HUES64 (cell line): ENCODE measurements around the gene DLK2.

Experiments
- H3K27ac ChIP-seq: 2 replicates; pipeline ENCODE4 v1.7.0; 2013; ENCODE audit warnings: low read depth, low read length, inconsistent platforms
- H3K27me3 ChIP-seq: 2 replicates; pipeline ENCODE4 v1.6.1; 2013; ENCODE audit warnings: mild to moderate bottlenecking, low read length; ENCODE audit not compliant: insufficient read depth
- H3K36me3 ChIP-seq: 2 replicates; pipeline ENCODE4 v1.6.1; 2013; ENCODE audit warnings: mild to moderate bottlenecking, low read length; ENCODE audit not compliant: insufficient read depth
- H3K4me1 ChIP-seq: 2 replicates; pipeline ENCODE4 v1.6.1; 2013; ENCODE audit warnings: mild to moderate bottlenecking, low read length, moderate library complexity; ENCODE audit not compliant: insufficient read depth
- H3K4me3 ChIP-seq: 2 replicates; pipeline ENCODE4 v1.5.1; 2013; ENCODE audit warnings: mild to moderate bottlenecking, low read length, moderate library complexity
- H3K9ac ChIP-seq: 2 replicates; pipeline ENCODE4 v1.6.1; 2013; ENCODE audit warnings: mild to moderate bottlenecking, low read depth, low read length
- H3K9me3 ChIP-seq: 2 replicates; pipeline ENCODE4 v1.6.1; 2013; ENCODE audit warnings: low read depth, low read length; ENCODE audit not compliant: insufficient read depth
- WGBS: fragments of 150-250, 120-280 bp; methylation state at CpG from one replicate; pipeline ENCODE4 v1.1.7; 2013; ENCODE audit warnings: missing lambda C conversion rate; 5-methylcytosine and 5-hydroxymethylcytosine counted together

Gene DLK2

GRCh38 chr6:43494766-43495165 is 39.4 kb upstream of the DLK2 start:
- H3K27me3 ChIP-seq = no peaks in the 10 kb centered on the region
- H3K27ac ChIP-seq = no peak overlapping the region
- H3K36me3 ChIP-seq = peaks cover 23% of the 10 kb centered on the region
- H3K9me3 ChIP-seq = no peaks in the 10 kb centered on the region
- H3K4me3 ChIP-seq = no peak overlapping the region
- 92% methylated on average over 4 of the region's 4 CpGs for WGBS
- H3K9ac ChIP-seq = no peak overlapping the region
- H3K4me1 ChIP-seq = peaks cover 18% of the 10 kb centered on the region

- WGBS = 97% methylated on average over 6 of the region's 6 CpGs
- Histone ChIP-seq H3K36me3 (peaks cover 19% of the 10 kb centered on the region), H3K9ac (no peak overlapping the region)
These were observed 39.0 kb upstream of the DLK2 start for GRCh38 chr6:43494321-43494720.

DNA sequence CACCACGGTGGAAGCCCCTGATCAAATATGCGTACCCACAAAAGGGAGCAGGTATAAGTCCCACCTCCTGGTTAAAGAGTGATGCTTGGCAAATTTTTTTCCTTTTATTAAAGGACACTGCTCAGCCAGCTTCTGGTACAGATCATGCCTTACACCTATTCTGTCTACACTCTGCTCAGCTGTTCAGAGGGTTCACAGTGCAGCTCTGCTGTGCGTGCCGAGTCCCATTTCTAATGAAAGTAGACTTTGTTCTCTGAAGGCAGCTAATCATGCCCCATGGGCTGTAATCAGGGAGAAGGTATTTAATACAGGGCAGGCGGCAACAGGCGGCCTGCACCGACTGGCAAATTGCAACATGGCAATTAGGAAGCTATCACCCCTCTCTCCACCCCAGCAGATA is 38.5 kb upstream of the DLK2 start:
- Histone ChIP-seq H3K9ac (no peak overlapping the region), H3K27ac (no peak overlapping the region), H3K27me3 (no peaks in the 10 kb centered on the region), H3K36me3 (peaks cover 14% of the 10 kb centered on the region), H3K4me3 (no peak overlapping the region), H3K9me3 (no peaks in the 10 kb centered on the region), H3K4me1 (peaks cover 18% of the 10 kb centered on the region)
- 93% methylated on average over 7 of the region's 7 CpGs for WGBS

More at GRCh38 chr6:43494321-43494720, 39.0 kb upstream of the DLK2 start:
- Histone ChIP-seq H3K4me1 (peaks cover 18% of the 10 kb centered on the region), H3K27me3 (no peaks in the 10 kb centered on the region), H3K27ac (no peak overlapping the region), H3K4me3 (no peak overlapping the region), H3K9me3 (no peaks in the 10 kb centered on the region)

- H3K4me1 ChIP-seq = peaks cover 18% of the 10 kb centered on the region
- WGBS = 73% methylated on average over 2 of the region's 2 CpGs
These were observed 37.9 kb upstream of the DLK2 start for GRCh38 chr6:43493230-43493629.

GRCh38 chr6:43492673-43493072 is 37.3 kb upstream of the DLK2 start:
- Histone ChIP-seq H3K27me3 (no peaks in the 10 kb centered on the region), H3K4me3 (no peak overlapping the region), H3K36me3 (peaks cover 3% of the 10 kb centered on the region; the same call in 1 of the 2 replicates), H3K27ac (no peak overlapping the region), H3K9me3 (no peaks in the 10 kb centered on the region), H3K4me1 (peaks cover 18% of the 10 kb centered on the region), H3K9ac (no peak overlapping the region)
- WGBS = 90% methylated on average over 3 of the region's 3 CpGs

More at GRCh38 chr6:43493230-43493629, 37.9 kb upstream of the DLK2 start:
- no peak overlapping the region for H3K27ac ChIP-seq
- no peaks in the 10 kb centered on the region for H3K27me3 ChIP-seq
- no peak overlapping the region for H3K4me3 ChIP-seq
- no peak overlapping the region for H3K9ac ChIP-seq
- H3K36me3 ChIP-seq = peaks cover 9% of the 10 kb centered on the region
- H3K9me3 ChIP-seq = no peaks in the 10 kb centered on the region

DNA sequence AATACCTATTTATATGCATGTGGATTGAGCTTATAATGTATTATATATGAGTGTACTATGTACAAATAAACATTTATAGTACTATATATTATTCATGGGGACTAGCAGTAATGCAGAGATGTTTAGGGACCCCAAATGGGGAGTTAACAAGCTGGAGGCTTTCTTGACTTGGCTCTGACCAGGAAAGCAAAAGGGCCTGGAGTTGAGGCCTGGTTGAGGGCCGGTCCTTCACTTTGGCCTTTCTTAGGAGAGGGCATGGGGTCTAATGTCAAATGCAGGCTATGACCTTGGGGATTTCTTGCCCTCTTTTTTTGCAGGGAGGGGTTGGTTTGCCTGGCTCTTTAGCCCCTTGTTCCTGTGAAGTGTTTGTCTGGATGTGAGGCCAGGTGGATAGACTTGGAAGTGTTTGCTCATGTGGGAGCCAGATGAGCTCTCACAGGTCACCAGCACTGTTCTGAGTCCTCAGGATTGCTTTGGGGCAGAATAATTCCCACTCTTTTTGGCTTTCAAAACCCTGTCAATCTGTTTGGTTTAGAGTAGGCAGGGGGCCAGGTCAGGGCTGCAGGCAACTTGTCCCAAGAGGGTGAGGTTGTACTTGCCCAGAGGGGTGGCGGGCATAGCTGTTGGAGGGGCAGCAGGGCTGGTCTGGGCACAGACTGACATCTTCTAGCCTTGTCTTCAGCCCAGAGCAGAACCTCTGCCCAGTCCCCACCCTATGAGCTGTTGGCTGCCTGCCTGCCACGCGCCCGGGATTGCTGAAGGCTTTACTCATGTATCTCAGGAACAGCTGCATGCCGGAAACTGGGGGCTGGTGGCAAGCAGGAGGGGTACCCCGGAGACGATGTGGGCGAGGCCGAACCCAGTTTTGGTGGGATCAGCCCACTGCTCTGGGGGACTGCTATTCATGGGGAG is 36.7 kb upstream of the DLK2 start:
- H3K4me1 ChIP-seq = peaks cover 18% of the 10 kb centered on the region
- no peak overlapping the region for H3K4me3 ChIP-seq
- no peak overlapping the region for H3K27ac ChIP-seq
- WGBS = 91% methylated on average over 10 of the region's 10 CpGs
- no peaks in the 10 kb centered on the region for H3K36me3 ChIP-seq
- no peak overlapping the region for H3K9ac ChIP-seq
- no peaks in the 10 kb centered on the region for H3K27me3 ChIP-seq
- H3K9me3 ChIP-seq = no peaks in the 10 kb centered on the region

DNA sequence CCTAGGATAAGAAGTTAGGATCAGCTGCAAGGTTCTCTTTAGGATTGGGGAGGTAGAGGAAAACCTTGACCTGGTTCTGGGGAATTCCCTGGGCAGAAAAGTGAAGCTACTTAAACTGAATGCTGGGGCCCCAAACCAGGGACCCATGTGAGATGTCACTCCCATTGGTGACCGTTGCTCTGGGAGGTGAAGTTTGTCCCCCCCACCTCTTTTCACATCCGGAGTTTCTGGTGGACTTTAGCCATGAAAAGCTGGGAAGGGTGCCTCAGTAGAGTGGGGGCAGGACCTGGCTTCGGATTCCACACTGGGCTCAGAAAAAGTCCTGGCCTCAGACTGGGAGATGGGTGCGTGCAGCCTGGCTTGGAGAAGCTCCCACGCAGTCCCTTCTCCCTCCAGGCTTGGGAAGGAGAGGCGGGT is 35.2 kb upstream of the DLK2 start:
- H3K36me3 ChIP-seq = peaks cover 2% of the 10 kb centered on the region; the same call in 1 of the 2 replicates
- H3K9me3 ChIP-seq = no peaks in the 10 kb centered on the region
- H3K9ac ChIP-seq = no peak overlapping the region
- no peak overlapping the region for H3K4me3 ChIP-seq
- H3K4me1 ChIP-seq = peaks cover 6% of the 10 kb centered on the region; the same call in 1 of the 2 replicates
- WGBS = 94% methylated on average over 6 of the region's 6 CpGs
- no peak overlapping the region for H3K27ac ChIP-seq
- H3K27me3 ChIP-seq = no peaks in the 10 kb centered on the region

DNA sequence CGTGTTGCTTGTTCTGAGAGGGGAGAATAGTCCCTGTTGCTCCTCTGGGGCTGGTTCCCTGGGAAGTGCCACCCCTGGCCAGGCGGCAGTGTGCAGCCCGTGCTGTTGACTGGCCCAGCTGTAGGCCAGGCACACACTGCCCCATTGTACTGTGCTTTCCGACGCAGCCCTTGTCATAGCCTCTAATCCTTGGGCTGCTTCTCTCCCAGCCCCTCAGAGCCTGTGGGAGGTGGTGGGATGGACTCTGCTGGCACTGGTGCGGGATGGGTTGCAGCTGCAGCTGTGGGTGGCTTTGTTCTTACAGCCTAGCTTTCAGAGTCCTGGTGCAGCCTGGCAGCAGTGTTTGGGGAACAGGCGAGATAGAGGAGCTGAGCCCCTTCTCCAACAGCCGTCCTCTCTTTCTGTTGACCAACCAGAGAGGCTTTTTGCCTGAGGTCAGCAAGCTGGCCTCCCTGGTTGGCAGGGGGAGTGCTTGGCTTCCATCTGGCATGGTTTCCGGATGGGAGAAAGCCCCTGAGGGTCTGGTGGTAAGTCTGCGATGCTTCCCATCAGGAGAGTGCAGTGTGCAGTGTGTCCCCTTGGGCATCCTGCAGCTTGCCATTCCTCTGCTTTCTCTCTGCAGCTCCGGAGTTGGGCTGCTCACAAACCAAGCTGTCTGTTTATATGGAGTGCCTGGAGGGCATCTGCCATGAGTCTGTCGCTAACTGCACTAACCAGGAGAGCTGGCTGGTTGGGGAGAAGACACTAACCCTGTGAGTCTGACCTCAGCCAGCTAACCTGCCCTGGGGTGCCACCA is 34.1 kb upstream of the DLK2 start:
- WGBS = 92% methylated on average over 12 of the region's 12 CpGs
- Histone ChIP-seq H3K27ac (no peak overlapping the region), H3K36me3 (peaks cover 4% of the 10 kb centered on the region; the same call in 1 of the 2 replicates), H3K4me1 (peaks cover 4% of the 10 kb centered on the region; the same call in 1 of the 2 replicates), H3K4me3 (no peak overlapping the region), H3K27me3 (no peaks in the 10 kb centered on the region), H3K9me3 (no peaks in the 10 kb centered on the region), H3K9ac (peak overlapping the region; percentile 3; the same call in 1 of the 2 replicates)

GRCh38 chr6:43488667-43489276 is 33.4 kb upstream of the DLK2 start:
- Histone ChIP-seq H3K27ac (no peak overlapping the region), H3K9ac (peak overlapping the region; percentile 3; the same call in 1 of the 2 replicates), H3K4me3 (no peak overlapping the region), H3K4me1 (peaks cover 4% of the 10 kb centered on the region; the same call in 1 of the 2 replicates), H3K36me3 (peaks cover 4% of the 10 kb centered on the region; the same call in 1 of the 2 replicates), H3K27me3 (no peaks in the 10 kb centered on the region), H3K9me3 (no peaks in the 10 kb centered on the region)
- WGBS = 91% methylated on average over 4 of the region's 4 CpGs

DNA sequence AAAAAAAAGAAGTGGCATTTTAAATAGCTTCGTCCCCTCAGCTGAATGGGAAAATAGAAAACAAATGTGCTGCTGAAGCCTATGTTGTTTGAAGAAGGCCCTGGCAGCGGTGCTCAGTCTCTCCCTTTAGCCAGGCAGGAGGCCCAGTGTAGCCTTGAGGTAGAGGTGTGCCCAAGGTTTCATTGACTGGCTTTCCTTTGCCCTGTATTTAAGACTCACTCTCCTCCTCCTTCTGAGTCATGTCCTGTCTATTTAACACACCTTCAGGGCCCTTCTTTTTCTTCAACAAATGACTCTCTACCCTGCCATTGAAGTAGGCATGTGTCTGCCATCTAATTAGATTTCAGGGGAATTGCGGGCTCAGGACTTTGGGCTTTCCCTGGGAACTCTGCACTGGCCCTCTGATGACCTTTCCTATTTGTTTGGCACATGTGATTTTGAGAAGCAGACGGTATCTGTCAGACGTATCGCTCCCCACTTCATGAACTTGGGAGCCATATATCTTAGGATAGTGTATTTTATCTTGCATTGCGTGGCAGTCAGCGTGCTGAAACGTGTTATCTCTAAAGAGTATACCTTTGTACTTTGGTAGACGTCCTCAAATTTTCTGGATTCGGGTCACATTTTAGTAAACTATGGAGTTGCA is 26.4 kb upstream of the DLK2 start:
- peaks cover 4% of the 10 kb centered on the region; the same call in 1 of the 2 replicates for H3K36me3 ChIP-seq
- 79% methylated on average over 11 of the region's 11 CpGs for WGBS

More for the DNA sequence above, 26.4 kb upstream of the DLK2 start:
- Histone ChIP-seq H3K27ac (no peak overlapping the region; the same call in 1 of the 2 replicates), H3K27me3 (no peaks in the 10 kb centered on the region), H3K4me3 (no peak overlapping the region), H3K9ac (no peak overlapping the region), H3K4me1 (peaks cover 28% of the 10 kb centered on the region), H3K9me3 (no peaks in the 10 kb centered on the region)
